Gastroesophageal sphincter (tissue), 4 donors: ENCODE results near the gene GRIP1. TPM values are rescaled to one million over a fixed set of nuclear protein-coding genes. Genes with fewer than 3 reads are reported as not detected.
A peak's percentile ranks its signal among the peaks of the same experiment; 100 is the strongest.

Experiments
- ATAC-seq: fragments of 150-250 bp; one replicate; pipeline ENCODE4 v1.9.1; 2016; ENCODE audit warnings: mild to moderate bottlenecking, moderate library complexity
- H3K27ac ChIP-seq, 4 donors: fragments of 200-600 bp; sonication (generic) in 3 of 4; 1 replicate in 3 of 4; 2 replicates in 1 of 4; pipeline ENCODE4 v1.5.1; 2016 to 2019
- H3K27me3 ChIP-seq: fragments of 200-600 bp; sonication (generic); one replicate; pipeline ENCODE4 v1.5.1; 2019
- H3K36me3 ChIP-seq, 2 donors: fragments of 200-600 bp; sonication (generic); one replicate each; pipeline ENCODE4 v1.5.1; 2019; ENCODE audit warnings: control low read depth in 1 of 2
- H3K4me1 ChIP-seq, 3 donors: fragments of 200-600 bp; sonication (generic); 1 replicate in 2 of 3; 2 replicates in 1 of 3; pipeline ENCODE4 v1.5.1; 2016 to 2019; ENCODE audit warnings: control low read depth in 2 of 3
- H3K4me3 ChIP-seq, 2 donors: fragments of 200-600 bp; sonication (generic); one replicate each; pipeline ENCODE4 v1.5.1; 2019; ENCODE audit warnings: mild to moderate bottlenecking in 1 of 2, moderate library complexity in 1 of 2
- H3K9me3 ChIP-seq, 3 donors: fragments of 200-600 bp; sonication (generic); one replicate each; pipeline ENCODE4 v1.5.1; 2017 to 2019; ENCODE audit warnings: control low read depth in 2 of 3
- CTCF ChIP-seq, 4 experiments: fragments of 200-600 bp in 2 of 4; fragments of 450-650 bp in 2 of 4; sonication (generic) in 1 of 4; IDR thresholded peaks; one replicate each; pipeline ENCODE4 v1.5.1; 2017 to 2019; ENCODE audit warnings: antibody characterized with exemption in 4 of 4, mild to moderate bottlenecking in 2 of 4, moderate library complexity in 2 of 4
- EP300 ChIP-seq: sonication (generic); formaldehyde crosslinking; IDR thresholded peaks from one replicate; pipeline ENCODE4 v1.6.1; 2017; ENCODE audit warnings: antibody characterized with exemption, mild to moderate bottlenecking
- POLR2A ChIP-seq, 2 donors: fragments of 450-650 bp; IDR thresholded peaks; one replicate each; pipeline ENCODE4 v1.6.1; 2017; ENCODE audit warnings: antibody characterized with exemption in 2 of 2, mild to moderate bottlenecking in 2 of 2, moderate library complexity in 1 of 2
- POLR2AphosphoS5 ChIP-seq: sonication (generic); formaldehyde crosslinking; IDR thresholded peaks from one replicate; pipeline ENCODE4 v1.6.1; 2017; ENCODE audit warnings: antibody characterized with exemption
- WGBS, 2 donors: methylation state at CpG; one replicate each; pipeline ENCODE4 v1.1.5; 2018; ENCODE audit warnings: low coverage in 1 of 2; 5-methylcytosine and 5-hydroxymethylcytosine counted together
- total RNA-seq, 4 donors: library from RNA; depleted of rRNA; stranded (reverse); fragments of >200 nt; gene quantifications; one replicate each; pipeline ENCODE4 v1.1.0, GENCODE V29; 2016

Gene GRIP1
- total RNA-seq, 4 donors from 2014 or later: 6.8 to 17.8 (median 11.6) TPM

- TF ChIP-seq POLR2AphosphoS5: no peak
- TF ChIP-seq POLR2A (IDR thresholded peaks at IDR 0.05): no peak
- TF ChIP-seq EP300: no peak
- TF ChIP-seq CTCF (IDR thresholded peaks at IDR 0.05): no peak
- 64 to 84% methylated on average over 4 of the region's 4 CpGs for WGBS, 2 donors
- Histone ChIP-seq H3K9me3 (no peaks in the 10 kb centered on the region), H3K4me1 (no peaks in the 10 kb centered on the region), H3K4me3 (no peak overlapping the region), H3K27me3 (no peaks in the 10 kb centered on the region), H3K36me3 (no peaks in the 10 kb centered on the region), H3K27ac (no peak overlapping the region)
- ATAC-seq: no peak
These were observed 14.1 kb upstream of the GRIP1 start for GRCh38 chr12:66692986-66693385.

- TF ChIP-seq POLR2A (IDR thresholded peaks at IDR 0.05) (no peak), CTCF (IDR thresholded peaks at IDR 0.05) (no peak), POLR2AphosphoS5 (no peak), EP300 (no peak)
- Histone ChIP-seq H3K36me3 (no peaks in the 10 kb centered on the region), H3K27ac (no peak overlapping the region), H3K4me3 (no peak overlapping the region), H3K4me1 (no peaks in the 10 kb centered on the region), H3K9me3 (no peaks in the 10 kb centered on the region), H3K27me3 (no peaks in the 10 kb centered on the region)
- 86 to 92% methylated on average over 1 of the region's 1 CpG for WGBS, 2 donors
- ATAC-seq: no peak
These were observed 13.3 kb upstream of the GRIP1 start for GRCh38 chr12:66692170-66692569.

GRCh38 chr12:66688846-66689439 is 10.1 kb upstream of the GRIP1 start:
- Histone ChIP-seq H3K9me3 (no peaks in the 10 kb centered on the region), H3K4me3 (no peak overlapping the region), H3K36me3 (no peaks in the 10 kb centered on the region), H3K4me1 (no peaks in the 10 kb centered on the region), H3K27ac (no peak overlapping the region), H3K27me3 (no peaks in the 10 kb centered on the region)
- 59 to 68% methylated on average over 8 of the region's 8 CpGs for WGBS, 2 donors
- TF ChIP-seq POLR2A (IDR thresholded peaks at IDR 0.05) (no peak), POLR2AphosphoS5 (no peak), CTCF (IDR thresholded peaks at IDR 0.05) (peak in 2 of 4 experiments; percentile 8 to 51), EP300 (no peak)
- ATAC-seq: peak; percentile 31

GRCh38 chr12:66684222-66684621 is 5.3 kb upstream of the GRIP1 start:
- no peaks in the 10 kb centered on the region for H3K9me3 ChIP-seq
- no peak overlapping the region for H3K27ac ChIP-seq
- H3K36me3 ChIP-seq: no peaks in the 10 kb centered on the region
- TF ChIP-seq EP300 (no peak), POLR2AphosphoS5 (no peak), CTCF (IDR thresholded peaks at IDR 0.05) (no peak), POLR2A (IDR thresholded peaks at IDR 0.05) (no peak)
- no peaks in the 10 kb centered on the region for H3K27me3 ChIP-seq
- no peak for ATAC-seq
- H3K4me3 ChIP-seq: no peak overlapping the region
- WGBS, 2 donors: 88 to 93% methylated on average over 2 to 6 of the region's 6 CpGs
- H3K4me1 ChIP-seq: peaks cover 0 to 10% (median 4%) of the 10 kb centered on the region in 3 donors

- no peaks in the 10 kb centered on the region for H3K9me3 ChIP-seq
- H3K27me3 ChIP-seq: no peaks in the 10 kb centered on the region
- 84 to 95% methylated on average over 3 of the region's 3 CpGs for WGBS, 2 donors
- no peak for ATAC-seq
- no peak for TF ChIP-seq EP300
- TF ChIP-seq POLR2A (IDR thresholded peaks at IDR 0.05): no peak
- no peak for TF ChIP-seq CTCF (IDR thresholded peaks at IDR 0.05)
- TF ChIP-seq POLR2AphosphoS5: no peak
- H3K27ac ChIP-seq: no peak overlapping the region
- H3K4me1 ChIP-seq: peaks cover 0 to 14% (median 4%) of the 10 kb centered on the region in 3 donors
- no peak overlapping the region for H3K4me3 ChIP-seq
- no peaks in the 10 kb centered on the region for H3K36me3 ChIP-seq
These were observed 4.9 kb upstream of the GRIP1 start for GRCh38 chr12:66683822-66684221.
